ENCODE data around the gene CDC42BPB. TPM values are rescaled to one million over a fixed set of nuclear protein-coding genes. Genes with fewer than 3 reads are reported as not detected.
A peak's percentile ranks its signal among the peaks of the same experiment; 100 is the strongest.
"Not testable (repeated sequence)": the region's sequence is repeated elsewhere in the genome, so short reads cannot be mapped to it uniquely, and the experiment has no call there.

CDC42BPB gene
- total RNA-seq, 1 donor from 2014 or later = 45.0 TPM

DNA sequence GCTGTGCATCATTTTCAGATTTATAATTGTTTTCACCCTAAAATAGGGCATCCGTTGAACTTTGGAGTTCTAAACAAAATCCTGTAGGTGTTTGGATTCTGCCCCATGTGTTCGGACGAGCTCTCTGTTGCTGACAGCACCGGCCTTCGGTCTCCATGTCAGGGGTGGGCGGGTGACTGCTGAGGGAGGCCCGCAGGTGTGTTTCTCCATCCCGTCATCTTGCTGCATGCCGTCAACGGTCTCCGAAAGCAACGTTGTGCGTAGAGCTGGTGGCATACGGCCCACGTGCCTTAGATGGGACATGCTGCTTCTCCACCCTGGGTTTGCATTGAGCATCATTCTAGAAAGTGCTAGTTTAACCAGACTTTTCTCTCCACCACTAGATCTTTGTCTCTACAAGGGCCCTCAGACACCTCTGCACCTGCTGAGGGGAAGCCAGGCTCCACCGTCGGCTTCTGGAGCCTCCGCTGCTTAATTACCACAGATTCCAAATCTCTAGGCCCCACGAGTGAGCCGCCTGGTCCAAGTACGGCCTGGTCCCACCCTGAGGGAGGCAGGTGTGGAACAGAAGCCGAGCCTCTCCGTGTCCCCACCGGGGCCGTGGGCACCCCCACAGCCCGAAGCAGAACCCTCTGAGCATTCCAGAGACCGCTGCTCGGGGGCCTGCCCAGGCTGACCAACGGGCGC is 150.6 kb downstream of the CDC42BPB start:
- ATAC-seq = no peak
- DNase-seq (ENCODE audit: low spot score) = no peak

DNA sequence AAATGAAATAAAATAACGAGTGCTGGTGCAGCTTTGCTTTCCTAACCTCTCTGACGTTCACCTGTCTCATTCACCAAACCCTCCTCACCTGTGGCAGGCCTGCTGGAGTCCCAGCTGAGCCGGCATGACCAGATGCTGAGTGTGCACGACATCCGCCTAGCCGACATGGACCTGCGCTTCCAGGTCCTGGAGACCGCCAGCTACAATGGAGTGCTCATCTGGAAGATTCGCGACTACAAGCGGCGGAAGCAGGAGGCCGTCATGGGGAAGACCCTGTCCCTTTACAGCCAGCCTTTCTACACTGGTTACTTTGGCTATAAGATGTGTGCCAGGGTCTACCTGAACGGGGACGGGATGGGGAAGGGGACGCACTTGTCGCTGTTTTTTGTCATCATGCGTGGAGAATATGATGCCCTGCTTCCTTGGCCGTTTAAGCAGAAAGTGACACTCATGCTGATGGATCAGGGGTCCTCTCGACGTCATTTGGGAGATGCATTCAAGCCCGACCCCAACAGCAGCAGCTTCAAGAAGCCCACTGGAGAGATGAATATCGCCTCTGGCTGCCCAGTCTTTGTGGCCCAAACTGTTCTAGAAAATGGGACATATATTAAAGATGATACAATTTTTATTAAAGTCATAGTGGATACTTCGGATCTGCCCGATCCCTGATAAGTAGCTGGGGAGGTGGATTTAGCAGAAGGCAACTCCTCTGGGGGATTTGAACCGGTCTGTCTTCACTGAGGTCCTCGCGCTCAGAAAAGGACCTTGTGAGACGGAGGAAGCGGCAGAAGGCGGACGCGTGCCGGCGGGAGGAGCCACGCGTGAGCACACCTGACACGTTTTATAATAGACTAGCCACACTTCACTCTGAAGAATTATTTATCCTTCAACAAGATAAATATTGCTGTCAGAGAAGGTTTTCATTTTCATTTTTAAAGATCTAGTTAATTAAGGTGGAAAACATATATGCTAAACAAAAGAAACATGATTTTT is 151.9 kb downstream of the CDC42BPB start:
- no peak for ATAC-seq

DNA sequence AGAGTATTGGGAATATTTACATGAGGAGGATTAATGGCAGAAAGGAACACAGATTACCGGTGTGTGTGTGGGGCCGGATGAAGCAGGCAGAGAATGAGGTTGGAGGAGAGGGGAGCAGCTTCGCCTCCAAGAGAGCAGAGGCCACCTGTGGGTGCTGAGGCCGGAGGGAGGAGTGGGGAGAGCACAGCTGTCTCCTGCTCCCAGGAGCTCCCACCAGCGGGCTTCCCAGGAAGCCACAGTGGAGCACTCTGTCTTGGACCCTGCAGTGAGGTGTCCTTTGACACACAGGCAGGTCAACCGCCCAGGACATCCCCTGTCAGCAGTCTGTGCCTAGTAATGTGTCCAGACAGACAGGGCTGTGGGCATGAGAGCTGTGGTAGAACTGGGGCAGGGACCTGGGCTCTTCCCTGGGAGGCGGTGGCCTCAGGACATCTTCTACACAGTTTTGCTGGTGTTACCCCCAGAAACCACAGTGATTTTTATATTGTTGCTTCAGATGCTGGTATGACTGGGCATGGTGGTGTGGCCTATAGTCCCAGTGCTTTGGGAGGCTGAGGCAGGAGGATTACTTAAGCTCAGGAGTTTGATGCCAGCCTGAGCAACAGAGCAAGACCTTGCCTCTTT is 153.3 kb downstream of the CDC42BPB start:
- DNase-seq (ENCODE audit: low spot score) = no peak
- no peak for ATAC-seq

More for the DNA sequence above, 151.9 kb downstream of the CDC42BPB start:
- no peak for DNase-seq (ENCODE audit: low spot score)

DNA sequence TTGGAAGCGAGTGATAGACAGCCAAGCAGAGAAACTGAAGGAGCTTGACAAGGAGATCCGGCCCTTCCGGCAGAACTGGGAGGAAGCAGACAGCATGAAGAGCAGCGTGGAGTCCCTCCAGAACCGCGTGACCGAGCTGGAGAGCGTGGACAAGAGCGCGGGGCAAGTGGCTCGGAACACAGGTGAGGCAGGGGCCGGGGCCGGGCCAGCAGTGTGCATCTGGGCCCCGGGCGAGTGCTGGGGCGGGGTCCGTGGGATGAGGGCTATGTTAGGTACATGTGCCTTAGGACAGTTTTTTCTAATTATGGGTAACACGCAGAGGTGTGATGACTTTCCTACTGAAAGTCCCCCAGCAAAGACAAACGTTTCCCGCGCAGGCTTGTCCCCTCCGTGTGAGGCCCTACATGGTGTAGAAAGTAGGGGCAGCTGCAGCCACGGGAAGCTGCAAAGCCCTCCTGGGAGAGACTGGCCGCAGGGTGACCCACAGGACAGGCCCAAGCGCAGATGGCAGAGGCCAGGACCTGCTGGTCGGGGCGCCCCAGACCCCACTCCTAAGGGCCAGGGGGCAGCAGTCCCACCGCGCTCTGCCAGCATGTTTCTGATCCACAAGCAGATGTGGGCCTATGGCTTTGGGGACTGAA is 154.0 kb downstream of the CDC42BPB start:
- DNase-seq (ENCODE audit: low spot score) = no peak
- no peak for ATAC-seq

DNA sequence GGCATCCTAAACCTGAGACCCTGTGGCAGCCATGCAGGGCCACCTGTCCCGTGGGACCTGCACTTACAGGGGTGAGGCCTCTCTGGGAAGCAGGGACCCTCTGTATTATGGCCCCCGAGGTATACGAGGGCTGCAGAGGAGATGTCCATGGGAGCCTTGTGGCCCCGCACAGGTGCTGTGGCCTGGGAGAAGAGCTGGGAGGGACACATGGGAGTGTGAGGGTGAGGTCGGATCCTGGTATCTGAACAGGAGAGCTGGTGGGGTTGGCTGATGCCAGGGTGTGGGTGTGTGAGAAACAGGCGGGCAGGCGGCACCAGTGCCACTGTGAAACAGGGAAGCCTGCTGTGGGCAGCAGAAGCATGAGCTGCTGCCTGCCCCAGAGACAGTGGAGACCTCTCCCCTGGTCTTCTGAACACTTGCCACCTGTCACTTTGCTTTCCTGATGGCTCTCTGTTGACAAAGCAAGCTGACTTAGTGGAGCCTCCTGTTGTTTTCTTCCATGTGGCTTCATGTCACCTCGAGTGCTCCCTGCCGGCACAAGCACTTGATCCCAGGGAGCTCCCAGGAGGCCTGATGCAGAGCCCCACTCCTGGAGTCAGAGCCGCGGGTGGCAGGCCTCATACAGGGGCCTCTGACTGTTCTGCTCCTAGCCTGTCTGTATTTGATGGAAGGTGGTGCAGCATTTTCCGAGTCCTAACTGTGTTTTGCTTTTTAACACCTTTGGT is 154.7 kb downstream of the CDC42BPB start:
- DNase-seq (ENCODE audit: low spot score) = no peak
- ATAC-seq = no peak

DNA sequence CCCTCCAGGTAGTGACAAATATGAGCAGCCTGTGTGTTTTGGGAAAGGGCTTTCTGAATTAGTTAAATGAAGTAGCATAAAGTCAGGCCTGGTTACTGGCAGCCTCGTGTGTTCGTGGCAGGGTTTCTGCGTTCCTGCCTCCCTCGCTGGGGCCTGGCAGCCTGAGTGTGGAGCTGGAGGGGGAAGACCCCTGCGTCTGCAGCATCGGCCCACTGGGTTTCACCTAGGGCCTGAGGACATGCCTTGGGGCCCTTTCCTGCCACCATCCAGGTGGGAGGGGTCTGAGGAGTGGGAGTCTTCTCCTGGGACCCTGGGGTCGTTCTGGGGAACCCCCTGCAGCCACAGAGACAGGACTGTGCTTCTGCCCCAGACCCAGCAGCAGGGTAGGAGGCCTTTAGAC is 155.3 kb downstream of the CDC42BPB start:
- no peak for DNase-seq (ENCODE audit: low spot score)
- ATAC-seq = no peak

DNA sequence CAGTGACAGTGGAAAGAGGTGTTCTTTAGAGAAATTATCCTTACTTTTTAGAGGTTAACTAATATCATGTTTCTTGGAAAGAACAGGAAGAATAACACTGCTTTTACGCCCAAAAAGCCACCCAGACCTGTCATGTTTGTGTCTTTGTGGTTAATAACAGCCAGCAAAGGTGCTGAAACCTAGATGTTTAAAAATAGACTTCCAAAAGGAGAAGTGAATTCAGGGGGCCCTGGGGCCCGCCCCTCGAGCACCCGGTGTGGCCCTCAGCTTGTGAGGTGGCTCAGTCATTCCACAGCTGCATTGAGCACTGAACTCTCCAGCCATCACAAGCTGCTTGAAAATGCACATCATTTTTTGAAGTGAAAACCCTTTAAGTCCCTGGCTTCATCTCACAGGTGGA is 155.7 kb downstream of the CDC42BPB start:
- DNase-seq (ENCODE audit: low spot score) (no peak), ATAC-seq (no peak)

DNA sequence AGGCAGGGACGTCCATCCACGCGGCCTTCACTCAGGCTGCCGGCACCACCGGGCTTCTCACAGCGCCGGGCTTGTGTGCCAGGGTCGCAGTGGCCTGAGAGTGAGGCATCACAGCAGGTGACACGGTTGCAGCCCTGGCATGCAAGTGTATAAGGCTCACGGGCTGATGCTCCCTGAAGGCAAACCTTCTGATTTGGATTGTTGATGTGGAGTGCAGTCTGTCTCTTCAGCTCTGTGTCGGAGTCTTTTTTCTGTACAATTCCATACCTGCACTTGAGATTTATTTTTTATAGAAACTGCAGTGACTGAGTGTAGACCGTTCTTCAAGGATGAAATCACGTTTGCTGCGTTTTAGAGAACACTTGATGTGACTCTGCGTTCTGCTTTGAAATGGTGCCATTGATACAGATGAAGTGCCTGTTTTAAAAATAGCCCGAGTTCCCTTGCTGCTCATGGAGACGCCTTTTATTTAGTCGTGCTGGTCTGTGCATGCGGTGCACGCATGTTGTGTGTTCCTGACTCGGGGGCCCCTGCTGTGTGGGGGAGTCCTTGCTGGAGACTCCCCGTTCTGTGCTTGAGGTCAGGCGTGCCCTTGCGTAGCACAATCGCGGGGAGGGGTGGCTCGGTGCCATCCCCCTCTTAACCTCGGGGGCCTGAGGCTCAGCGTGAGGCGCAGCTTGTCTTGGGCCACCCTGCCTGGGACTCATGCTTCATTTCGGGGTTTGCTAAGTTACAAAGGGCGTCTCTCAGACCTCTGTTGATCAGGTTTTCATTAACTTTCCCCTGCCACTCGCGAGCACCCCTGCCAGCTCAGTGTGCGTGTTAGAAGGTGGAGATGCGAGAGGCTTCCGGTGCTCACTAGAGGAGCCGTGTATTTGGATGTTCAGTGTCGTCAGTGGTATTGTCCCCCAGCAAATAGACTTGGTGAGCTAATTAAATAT is 156.4 kb downstream of the CDC42BPB start:
- no peak for DNase-seq (ENCODE audit: low spot score)
- no peak for ATAC-seq

DNA sequence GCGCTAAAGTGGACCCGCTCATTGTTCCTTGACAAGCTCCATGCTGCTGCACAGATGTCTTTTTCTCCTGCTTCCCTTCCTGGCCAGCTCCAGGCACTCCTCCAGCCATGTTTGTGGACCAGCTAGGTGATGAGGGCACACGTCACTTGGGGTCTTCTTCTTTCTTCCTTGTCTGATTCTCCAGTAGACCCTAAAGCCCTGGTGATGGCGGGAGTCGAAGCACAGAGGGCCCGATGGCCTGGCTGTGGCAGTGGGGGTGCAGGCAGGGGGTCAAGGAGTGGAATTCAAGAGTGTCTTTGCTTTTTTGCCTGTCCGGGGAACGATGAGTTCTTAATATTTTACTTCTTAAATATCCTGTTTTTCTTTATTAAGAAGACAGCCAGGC is 157.8 kb downstream of the CDC42BPB start:
- DNase-seq (ENCODE audit: low spot score) = no peak

DNA sequence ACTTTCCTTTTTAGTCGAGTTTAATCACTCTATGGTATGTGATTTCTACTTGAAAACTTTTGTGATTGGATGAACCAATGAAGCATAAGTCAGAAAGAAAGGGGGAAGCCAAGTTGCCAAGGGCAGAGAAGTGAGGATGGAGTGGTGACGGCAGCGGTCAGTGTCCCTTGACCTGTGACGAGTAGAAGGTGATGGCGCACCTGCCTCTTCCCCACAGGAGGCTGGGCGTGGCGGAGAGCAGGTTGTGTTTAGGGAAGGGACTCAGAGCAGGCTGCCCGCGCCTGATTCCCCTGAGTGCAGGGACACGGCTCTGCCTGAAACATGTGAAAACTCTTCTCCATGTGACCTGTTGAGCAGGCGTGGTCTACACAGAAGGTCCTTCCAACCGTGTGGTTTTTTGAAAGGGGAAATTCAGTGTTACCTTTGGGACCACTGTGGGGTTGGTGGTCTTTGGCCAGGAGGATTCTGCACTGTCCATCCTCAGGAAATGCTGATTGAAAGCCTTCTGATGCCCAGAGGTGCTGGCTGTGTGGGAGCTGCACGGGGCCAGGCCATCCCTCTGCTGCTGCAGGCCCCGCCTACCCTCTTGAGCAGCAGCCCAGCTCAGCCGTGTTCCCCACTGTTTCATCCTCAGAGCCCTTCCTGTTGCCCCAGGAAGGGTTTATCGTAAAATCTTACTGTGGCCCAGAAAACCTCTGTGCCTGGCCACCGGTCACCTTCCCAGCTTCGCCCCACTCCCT is 158.4 kb downstream of the CDC42BPB start:
- no peak for ATAC-seq
- DNase-seq (ENCODE audit: low spot score) = no peak

More for the DNA sequence above, 157.8 kb downstream of the CDC42BPB start:
- ATAC-seq = no peak

DNA sequence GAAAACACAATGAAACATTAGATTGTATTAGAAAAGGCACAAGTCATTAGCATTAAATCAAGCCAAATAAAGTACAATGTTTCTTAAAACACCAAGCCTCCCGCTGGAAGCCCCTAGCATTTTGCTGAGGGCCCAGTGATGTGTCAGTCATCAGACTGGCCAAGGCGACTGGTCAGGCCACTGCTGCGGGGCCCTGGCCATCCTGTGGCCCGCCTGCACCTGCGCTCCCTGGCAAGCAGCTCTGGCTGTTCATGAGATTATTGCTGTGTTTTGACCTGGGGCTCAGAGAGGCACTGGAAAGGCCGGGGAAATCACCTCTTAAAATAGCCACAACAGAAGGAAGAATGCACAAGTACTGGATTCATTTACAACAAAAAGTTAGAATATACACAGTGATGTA is 159.1 kb downstream of the CDC42BPB start:
- DNase-seq (ENCODE audit: low spot score) (no peak), ATAC-seq (no peak)

DNA sequence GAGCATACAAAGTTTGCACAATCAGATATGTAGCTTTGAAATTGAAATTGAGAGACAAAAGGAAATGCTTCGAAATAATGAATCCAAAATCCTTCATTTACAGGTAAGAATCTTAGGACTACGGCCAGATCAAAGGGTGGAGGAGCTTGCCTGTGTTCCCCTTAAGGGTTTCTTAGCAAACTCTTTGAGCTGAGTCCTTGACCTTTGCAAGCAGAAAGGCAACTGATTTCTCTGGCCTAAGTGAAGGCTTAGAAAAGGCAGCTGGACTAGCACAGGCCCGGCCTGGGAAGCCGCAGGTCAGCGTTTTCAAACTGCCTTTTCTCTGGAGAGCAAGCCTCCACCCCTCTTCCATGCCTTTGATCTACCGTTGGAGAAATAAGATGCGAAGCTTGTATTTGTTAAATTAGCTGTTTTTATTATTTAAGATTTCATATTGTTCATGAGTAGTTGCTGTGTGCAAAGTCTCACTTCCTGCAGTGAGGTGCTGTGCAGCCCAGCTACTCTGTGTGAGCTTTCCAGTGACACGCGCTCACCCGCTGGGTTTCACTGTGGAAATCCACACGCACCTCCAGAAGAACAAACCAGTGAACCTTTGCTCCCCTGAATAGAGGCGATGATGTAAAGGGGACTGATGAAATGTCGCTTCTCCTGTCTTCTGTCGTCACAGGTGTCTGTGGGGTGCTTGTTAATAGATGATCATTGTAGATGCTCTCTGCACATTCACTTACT is 159.9 kb downstream of the CDC42BPB start:
- no peak for DNase-seq (ENCODE audit: low spot score)
- no peak for ATAC-seq

DNA sequence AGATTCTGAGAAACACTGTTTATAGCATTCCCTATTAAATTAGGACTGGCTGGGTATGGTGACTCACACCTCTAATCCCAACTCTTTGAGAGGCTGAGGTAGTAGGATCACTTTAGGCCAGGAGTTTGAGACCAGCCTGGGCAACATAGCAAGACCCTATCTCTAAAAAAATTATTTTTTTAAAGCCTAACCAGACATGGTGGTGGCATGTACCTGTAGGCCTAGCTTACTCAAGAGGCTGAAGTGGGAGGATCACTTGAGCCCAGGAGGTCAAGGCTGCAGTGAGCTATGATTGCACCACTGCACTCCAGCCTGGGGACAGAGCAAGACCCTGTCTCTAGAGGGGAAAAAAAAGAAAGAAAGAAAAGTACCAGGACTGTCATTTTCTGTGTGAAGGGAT is 160.6 kb downstream of the CDC42BPB start:
- not testable (repeated sequence) for DNase-seq (ENCODE audit: low spot score); ATAC-seq

DNA sequence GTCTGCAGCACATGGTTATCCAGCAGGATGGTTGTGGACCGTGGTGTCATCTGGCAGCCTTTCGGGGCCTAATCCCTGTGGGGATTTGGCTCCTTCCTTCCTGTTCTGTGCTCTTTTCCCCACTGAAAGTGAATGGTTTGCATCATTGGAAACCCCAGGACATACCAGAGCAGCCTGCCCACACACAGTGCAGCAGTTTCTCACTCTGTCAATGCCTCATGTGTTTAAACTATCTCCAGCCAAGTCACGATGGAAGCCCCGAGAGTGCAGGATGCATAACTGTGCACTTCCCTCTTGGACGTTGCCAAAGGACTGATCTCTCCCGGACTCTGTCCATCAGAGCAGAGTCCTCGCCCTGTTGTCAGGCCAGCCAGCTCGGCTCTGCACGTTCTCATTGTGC is 163.9 kb downstream of the CDC42BPB start:
- peak; percentile 93 for DNase-seq (ENCODE audit: low spot score)

DNA sequence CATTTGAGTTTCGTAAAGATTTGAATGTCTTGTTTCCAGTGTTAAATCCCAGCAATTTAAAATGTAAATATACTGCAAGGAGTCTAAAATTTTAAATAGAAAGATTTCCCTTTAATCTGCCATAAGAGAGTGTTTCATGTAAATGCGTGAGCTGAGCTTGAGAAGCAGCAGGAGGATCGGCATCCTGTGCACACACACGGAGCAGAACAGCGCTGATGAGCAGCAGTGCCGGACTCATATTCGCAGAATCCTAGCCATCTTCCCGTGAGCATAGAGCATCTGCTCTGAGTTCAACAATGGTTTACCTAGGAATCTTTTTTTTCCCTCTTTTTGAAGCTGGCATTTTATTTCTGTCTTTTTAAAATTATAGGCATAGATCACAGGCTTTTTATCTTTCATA is 164.7 kb downstream of the CDC42BPB start:
- DNase-seq (ENCODE audit: low spot score) (no peak), ATAC-seq (no peak)

More for the DNA sequence above, 163.9 kb downstream of the CDC42BPB start:
- peak; percentile 91 for ATAC-seq

DNA sequence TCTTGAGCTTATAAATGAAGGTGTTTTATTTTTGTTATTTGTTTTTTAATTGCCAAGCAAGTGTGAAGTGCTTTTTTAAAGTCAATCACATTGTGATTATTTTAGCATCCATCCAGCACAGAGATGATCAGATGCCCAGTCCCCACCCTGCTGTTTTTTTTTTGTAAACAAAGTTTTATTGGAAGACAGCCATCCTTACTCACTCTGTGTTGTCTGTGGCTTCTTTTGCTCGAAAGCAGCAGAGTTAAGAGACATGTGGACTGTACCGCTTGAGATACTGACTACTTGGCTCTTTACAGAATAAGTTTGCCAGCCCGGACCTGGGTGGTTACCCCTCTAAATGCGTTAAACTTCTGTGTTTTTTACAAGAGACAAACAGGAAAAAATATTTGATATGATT is 165.8 kb downstream of the CDC42BPB start:
- DNase-seq (ENCODE audit: low spot score) = no peak
- peak; percentile 47 for ATAC-seq

DNA sequence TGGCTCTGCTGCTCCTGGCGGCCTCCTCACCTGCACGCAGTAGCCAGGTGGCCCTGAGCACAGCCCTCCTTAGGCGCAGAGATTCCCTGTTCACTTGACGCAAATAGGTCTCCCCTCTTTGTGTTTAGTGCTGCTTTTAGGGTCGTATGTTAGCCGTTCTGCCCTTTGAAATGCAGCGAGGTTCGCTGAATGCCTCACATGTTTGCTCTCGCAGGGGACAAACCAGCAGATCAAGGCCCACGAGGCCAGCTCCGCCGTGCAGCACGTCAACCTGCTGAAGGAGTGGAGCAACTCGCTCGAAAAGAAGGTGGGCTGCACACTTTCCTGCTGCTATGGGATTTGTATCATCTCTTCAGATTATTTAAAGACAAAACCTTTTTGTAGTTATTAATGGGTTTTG is 166.2 kb downstream of the CDC42BPB start:
- DNase-seq (ENCODE audit: low spot score) = no peak

DNA sequence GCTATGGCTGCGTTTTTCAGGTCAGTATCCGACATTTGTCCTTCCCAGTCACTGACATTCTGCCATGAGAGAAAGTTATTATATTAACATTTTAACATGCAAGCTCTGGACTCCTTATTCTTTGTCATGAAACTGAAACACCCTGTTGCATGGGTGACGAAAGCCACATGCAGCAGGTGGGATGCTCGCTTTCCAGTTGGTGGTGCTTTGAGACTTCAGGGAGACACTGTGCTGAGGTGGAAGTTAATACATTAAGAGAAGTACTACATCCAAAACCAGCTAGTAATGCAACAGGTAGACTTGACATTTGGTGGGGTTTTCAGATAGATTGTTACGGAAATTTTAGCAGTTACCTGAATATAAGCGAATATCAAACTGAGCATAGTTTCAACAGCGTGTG is 167.7 kb downstream of the CDC42BPB start:
- DNase-seq (ENCODE audit: low spot score) (no peak), ATAC-seq (no peak)

More for the DNA sequence above, 166.2 kb downstream of the CDC42BPB start:
- ATAC-seq = no peak
